IPS-NIHi11 (cell line): Measurements from ENCODE around the gene SPTBN1.
"Not testable (repeated sequence)": the region's sequence is repeated elsewhere in the genome, so short reads cannot be mapped to it uniquely, and the experiment has no call there.

Experiments used
- DNase-seq: peaks from one replicate; pipeline ENCODE4 v3.0.0; 2012; ENCODE audit warnings: mixed read lengths, low spot score

Gene SPTBN1

GRCh38 chr2:54503192-54503591, 47.1 kb downstream of the SPTBN1 start:
- DNase-seq, result peak; percentile 69

DNA sequence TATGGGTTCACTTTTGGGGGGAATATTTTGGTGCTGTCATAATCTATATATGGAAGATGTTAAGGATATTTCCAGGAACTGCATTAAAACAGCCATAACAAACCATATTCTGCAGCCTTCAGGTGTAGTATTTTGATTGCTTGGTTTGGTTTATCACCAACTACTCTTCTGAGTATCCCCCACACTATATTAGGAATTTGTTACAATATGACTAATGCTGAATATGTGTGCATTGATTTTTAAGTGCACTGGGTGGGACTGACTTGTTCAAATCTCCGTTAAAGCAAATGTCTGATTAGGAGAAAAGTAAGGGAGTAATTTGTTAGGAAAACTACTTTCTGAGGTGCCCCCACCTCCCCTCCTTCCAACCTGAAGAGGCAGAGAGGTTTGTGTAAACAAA, 47.7 kb downstream of the SPTBN1 start:
- DNase-seq, result no peak

DNA sequence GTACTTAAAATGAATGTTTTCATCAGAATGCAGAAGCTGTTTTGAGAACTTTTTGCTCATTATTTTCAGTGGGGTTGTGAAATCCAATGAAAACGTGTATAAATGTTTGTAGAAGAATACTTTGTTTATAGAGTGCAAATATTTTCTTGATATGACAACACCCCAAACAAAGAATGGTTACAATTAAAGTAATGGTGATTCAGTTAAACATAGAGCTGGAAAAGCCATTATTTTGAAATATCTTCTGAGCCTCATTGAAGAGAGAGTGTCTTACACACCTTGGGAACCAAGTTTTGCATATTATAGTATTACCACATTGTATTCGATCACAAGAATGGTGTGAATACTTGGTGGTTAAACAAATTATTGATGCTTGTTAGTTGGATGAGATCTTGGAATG, 48.7 kb downstream of the SPTBN1 start:
- DNase-seq, result no peak

DNA sequence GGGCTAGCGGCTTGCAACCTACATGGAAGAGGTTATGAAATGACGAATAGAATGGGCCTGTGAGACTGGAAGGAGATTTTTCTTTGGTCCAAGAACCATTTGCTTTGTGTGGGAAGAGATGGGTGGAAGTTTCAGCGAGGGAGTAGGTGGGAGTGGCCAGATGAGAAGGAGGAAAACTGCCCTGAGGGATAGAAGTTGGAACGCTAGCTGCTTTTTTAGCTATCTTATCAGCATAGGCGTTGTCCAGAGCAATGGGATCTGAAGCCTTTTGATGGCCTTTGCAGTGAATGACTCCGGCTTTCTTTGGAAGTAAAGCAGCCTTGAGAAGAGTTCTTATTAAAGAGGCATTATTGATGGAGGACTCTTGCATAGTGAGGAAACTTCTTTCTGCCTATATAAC, 52.4 kb downstream of the SPTBN1 start:
- DNase-seq, result no peak

- DNase-seq, result not testable (repeated sequence)
These were observed 52.9 kb downstream of the SPTBN1 start for GRCh38 chr2:54509043-54509442.

DNA sequence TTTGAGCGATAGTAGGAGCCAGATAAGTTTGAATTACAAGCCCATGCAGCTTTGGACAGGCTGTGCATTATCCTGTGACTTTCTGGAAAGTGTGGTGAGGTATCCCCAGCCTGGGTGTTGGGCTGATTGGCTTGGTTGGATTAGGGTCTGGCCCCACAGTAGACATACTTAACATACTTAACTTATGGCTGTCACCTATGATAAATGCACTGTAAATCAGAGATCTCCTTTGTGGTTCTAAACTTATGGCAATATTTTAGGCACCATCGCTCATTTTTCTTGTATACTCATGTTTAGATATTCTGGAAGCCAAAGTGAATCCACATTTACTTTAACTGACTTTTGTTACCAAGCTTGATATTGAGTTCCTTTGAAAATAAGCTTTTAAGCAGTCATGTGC, 54.8 kb downstream of the SPTBN1 start:
- DNase-seq, result no peak

GRCh38 chr2:54512183-54512582, 56.1 kb downstream of the SPTBN1 start:
- DNase-seq, result no peak

DNA sequence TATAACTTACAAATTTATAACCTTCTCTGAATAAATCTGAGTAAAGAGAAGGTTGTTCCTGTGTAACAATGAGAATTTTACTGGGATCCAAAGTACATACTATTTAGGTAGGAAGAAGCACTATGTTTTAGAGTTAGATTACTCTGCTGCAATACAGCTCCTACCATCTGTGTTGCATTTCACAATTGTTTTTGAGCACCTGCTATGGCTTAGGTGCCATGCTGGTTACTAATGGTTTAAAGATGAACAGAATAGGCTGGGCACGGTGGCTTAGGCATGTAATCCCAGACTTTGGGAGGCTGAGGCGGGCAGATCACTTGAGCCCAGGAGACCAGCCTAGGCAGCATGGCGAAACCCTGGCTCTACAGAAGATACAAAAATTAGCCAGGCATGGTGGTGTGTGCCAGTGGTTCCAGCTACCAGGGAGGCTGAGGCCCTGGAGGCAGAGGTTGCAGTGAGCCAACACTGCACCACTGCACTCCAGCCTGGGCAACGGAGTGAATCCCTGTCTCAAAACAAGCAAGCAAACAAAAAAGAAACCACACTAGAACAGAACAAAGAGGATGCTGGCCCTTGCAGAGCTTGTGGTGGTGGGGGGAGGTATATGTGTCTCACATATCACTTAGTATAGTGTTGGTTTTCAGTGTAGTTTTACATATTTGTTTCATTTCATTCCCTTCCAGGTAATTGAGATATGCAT, 56.7 kb downstream of the SPTBN1 start:
- no peak for DNase-seq

DNA sequence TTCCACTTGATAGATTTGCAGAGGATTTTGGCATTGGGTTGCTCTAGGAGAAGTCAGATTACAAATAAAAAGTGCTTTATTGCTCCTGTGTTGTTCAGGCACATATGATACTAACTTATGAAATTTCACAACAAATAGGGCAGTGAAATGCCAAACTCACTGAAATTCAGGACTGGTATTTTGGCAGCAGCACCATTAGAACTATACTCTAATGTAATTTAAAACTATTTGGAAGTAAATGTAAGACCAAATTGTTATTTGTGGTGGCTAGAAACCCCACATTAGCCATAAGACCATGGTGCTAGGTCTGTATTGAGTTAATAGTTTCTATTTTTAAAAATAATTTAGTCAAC, 57.2 kb downstream of the SPTBN1 start:
- DNase-seq, result no peak

GRCh38 chr2:54514822-54515569, 58.9 kb downstream of the SPTBN1 start:
- DNase-seq, result no peak

DNA sequence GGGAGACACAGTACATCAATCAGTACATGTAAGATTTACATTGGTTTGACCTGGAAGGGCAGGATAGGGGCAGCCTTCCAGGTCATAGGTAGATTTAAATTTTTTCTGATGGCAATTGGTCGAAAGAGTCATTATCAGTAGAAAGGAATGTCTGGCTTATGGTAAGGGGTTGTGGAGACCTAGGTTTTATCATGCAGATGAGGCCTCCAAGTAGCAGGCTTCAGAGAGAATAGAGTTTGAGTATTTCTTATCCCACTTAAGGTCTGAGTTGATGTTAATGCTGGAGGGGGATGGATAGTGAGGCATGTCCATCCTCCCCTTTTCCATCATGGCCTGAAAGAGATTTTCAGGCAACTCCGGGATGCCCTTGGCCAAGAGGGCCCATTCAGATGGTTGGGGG, 60.7 kb downstream of the SPTBN1 start:
- no peak for DNase-seq

- DNase-seq, result not testable (repeated sequence)
These were observed 61.9 kb downstream of the SPTBN1 start for GRCh38 chr2:54518016-54518415.

DNA sequence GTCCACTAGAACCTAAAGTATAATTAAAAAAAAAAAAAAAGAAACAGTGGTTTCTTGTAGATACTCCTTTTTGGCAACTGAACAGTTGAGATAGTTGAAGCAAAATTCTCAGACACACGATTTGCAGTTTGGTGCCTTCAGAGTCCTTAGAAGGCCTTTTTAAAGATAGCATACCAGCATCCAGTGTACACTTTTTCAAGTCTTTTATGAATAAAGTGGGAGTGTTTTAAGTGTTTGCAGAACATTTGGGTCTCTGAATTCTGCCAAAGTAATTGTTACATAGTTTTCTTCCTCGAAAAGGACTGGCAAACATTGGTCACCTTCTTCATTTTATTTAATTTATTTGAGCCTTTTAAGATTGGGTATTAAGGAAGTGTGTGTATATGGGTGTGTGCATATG, 62.3 kb downstream of the SPTBN1 start:
- no peak for DNase-seq

- no peak for DNase-seq
These were observed 63.8 kb downstream of the SPTBN1 start for GRCh38 chr2:54519841-54520459.

DNA sequence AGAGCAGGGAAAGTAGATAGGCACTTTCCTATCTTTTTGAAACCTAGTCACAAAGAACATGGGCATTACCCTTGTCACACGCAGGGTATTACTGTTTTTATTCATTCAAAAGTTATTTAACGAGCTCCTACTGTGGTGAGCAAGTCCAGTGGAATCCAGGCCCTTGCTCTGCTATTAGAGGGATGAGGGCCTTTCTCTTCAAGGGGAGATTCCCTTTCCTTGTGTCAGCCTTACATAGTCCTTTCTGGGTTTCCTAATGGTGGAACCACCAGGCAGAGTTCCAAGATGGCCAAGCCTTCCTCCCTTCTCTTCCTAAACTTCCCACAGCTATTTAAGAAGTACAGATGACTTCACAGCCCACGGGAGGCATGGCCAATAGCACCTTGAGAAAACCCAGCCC, 64.6 kb downstream of the SPTBN1 start:
- DNase-seq, result no peak

DNA sequence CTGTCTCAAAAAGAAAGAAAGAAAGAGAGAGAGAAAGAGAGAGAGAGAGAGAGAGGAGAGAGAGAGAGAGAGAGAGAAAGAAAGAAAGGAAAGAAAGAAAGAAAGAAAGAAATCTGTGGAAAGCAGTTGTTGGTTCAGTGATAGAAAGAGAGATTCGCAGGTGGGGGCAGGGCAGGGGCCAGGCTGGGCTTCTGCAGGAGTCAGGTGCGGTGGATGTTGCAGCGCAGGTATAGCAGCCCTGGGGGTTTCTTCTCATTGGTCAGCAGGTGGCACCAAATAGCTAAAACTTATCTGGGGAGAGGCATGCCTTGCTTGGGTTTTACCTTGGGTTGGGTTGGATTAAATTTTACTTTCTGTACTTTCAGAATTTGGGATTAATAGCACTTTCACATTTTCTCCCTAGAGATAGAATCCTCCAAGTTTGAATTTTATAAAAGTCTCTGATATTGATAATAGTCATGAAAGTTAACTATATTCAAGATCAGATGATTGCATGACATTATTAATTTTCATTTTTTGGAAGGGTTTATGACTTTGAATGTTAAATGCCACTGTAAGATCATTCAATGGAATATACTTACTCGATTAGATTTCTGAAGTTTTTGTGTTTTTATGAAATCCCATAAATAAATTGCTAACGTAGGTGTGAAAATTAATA, 66.6 kb downstream of the SPTBN1 start:
- peak; percentile 82 for DNase-seq

DNA sequence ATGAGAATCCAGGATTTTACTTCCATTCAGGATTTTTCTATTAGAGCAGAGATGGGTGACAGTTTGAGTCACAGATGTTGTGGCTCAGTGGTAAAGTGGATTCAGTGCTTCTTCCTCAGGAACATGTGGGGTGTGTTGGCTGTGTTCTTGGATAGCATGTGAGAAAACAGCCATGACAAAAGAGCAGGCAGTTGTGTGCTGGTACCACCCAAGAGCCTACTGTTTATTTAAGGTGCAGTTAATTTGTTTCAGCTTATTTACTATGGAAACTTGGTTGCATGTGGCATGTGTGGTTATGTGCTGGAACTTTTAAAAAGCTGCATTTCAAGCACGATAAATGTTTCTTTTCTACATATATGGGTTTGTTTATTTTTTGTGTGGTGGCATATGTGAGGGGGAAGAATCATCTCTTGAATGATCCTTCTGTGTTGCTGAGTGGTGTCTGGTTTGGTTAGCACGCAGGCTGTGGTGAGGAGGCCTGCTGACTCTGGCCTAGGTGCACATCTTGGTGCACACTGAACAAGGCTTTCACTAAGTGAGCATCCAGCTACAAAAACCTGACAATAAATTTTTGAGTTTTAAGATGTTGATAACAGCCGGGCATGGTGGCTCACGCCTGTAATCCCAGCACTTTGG, 67.3 kb downstream of the SPTBN1 start:
- no peak for DNase-seq

GRCh38 chr2:54524226-54524991, 68.3 kb downstream of the SPTBN1 start:
- no peak for DNase-seq

DNA sequence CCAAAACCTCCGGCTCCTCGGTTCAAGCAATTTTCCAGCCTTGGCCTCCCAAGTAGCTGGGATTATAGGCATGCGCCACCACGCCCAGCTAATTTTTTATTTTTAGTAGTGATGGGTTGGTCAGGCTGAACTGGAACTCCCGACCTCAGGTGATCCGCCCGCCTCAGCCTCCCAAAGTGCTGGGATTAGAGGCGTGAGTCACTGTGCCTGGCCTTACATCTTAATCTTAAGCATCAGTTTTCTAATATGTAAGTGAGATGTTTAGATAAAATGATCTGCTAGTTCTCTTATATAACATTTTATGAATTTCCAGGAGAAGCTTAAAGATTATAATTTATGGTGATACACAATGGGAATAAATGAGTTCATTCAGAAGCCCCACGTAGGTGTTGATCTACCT, 69.2 kb downstream of the SPTBN1 start:
- no peak for DNase-seq

DNA sequence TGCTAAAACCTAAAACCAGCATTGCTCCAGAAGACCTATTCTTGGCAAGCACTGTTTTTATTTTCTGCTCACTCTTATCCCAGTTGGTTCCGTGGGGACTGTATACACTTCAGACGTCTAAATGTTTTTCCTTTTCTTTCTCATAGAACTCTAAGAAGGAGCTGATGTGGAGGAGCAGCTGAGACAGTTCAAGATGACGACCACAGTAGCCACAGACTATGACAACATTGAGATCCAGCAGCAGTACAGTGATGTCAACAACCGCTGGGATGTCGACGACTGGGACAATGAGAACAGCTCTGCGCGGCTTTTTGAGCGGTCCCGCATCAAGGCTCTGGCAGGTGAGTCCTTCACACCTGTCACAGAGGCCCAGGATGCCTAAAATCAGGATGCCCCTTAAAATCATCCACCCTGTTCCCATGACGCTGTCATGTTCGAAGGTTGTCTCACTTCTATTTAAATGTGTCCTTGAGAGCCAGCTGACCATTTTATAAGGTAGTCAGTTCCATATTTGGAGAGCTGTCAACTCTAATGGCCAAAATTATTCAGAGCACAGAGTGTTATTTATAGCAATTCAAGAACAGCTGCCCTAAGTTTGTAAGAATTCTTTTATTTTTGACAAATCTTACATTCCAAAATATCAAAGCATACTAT, 70.2 kb downstream of the SPTBN1 start:
- no peak for DNase-seq

DNA sequence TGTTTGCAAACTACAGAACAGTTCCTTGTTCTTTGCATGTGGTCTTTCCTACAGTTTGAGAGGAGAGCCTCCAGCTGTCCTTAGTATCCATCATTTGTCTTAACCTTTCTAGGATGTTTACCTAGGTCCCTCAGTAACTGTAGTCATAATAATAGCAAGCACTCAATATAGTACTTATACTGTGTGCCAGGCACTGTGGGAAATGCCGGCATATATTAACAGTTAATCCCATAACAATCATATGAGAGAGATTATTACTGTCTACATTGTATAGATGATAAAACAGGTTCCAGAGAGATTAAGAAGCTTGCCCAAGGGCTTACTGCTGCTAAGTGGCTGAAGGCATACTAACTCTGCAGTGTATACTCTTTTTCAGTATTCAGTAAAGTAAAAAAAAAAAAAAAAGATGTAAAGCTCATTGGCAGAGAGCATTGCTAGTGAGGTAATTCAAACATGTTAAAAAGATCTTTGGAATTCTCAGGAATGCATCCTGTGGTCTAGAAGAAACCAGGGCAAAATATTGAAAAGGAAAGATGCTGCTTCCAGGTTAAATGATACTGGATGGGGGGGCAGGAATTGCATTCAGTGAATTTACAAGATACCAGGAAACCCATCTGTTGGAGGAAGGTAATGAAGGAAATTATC, 72.3 kb downstream of the SPTBN1 start:
- no peak for DNase-seq
